Measurements from ENCODE around the gene SEPTIN8. TPM values are rescaled to one million over a fixed set of nuclear protein-coding genes. Genes with fewer than 3 reads are reported as not detected.

Gene SEPTIN8
- total and polyA plus RNA-seq, 2 of the 8 experiments (the other 6 are each of a cell fraction or from before 2014, with no cell fraction given), result 21.2 to 33.0 TPM

DNA sequence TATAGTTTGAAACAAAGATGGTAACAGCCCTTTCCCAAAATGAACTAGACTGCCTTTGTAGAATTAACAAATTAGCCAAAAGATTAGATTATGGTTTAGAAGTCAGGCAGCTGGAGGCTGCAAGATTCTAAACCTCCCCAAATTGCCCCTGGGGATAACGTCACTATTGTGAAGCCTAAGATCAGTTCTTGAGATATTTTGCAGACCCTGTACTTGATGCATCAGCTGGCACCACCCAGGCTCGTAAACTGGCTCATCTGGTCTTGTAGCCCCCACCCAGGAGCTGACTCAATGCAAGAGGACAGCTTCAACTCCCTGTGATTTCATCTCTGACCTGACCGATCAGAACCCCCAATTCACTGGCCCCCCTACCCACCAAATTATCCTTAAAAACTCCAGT, 31.8 kb upstream of the SEPTIN8 start:
- H3K79me1 ChIP-seq (ENCODE audit: low read depth, low read length), result no peaks in the 10 kb centered on the region
- DNase-seq (ENCODE audit: low read depth in 1 of 2, low spot score in 2 of 2) (no peak), FAIRE-seq (no peak)
- no peak for TF ChIP-seq CHD1 (IDR thresholded peaks at IDR 0.05; ENCODE audit: low read depth, low read length)
- TF ChIP-seq GTF2F1 (IDR thresholded peaks at IDR 0.05; ENCODE audit: borderline replicate concordance, low read depth, low read length), result no peak
- TF ChIP-seq ASH2L (IDR thresholded peaks at IDR 0.05; ENCODE audit: low read length), result no peak
- TF ChIP-seq NANOG (IDR thresholded peaks at IDR 0.05; ENCODE audit: insufficient read depth, low read depth, low read length, poor library complexity, severe bottlenecking), result no peak
- TF ChIP-seq ATF3 (IDR thresholded peaks at IDR 0.05; ENCODE audit: insufficient read depth, low read depth, low read length), result no peak
- TF ChIP-seq RAD21 (IDR thresholded peaks at IDR 0.05 in 1 of 2, conservative IDR thresholded peaks at IDR 0.05 in 1 of 2; ENCODE audit: low read depth in 2 of 2, low read length in 2 of 2), result no peak
- TF ChIP-seq SUZ12 (IDR thresholded peaks at IDR 0.05; ENCODE audit: low read length), result no peak
- TF ChIP-seq RNF2 (IDR thresholded peaks at IDR 0.05; ENCODE audit: borderline replicate concordance, low read depth, low read length, missing control alignments, poor library complexity, severe bottlenecking), result no peak
- H4K20me1 ChIP-seq (replicated peaks in 1 of 2; ENCODE audit: control insufficient read depth in 1 of 2, insufficient read depth in 2 of 2, low read length in 2 of 2), result no peaks in the 10 kb centered on the region
- peaks cover 0 to 6% (median 2%) of the 10 kb centered on the region in 4 experiments; a peak in 5 of 7 replicates for H3K4me1 ChIP-seq (replicated peaks in 1 of 4; ENCODE audit: control insufficient read depth in 3 of 4, insufficient read depth in 4 of 4, low read length in 3 of 4)
- no peak overlapping the region for H2BK12ac ChIP-seq (ENCODE audit: low read depth, low read length)
- no peak overlapping the region for H3K27ac ChIP-seq (ENCODE audit: low read depth, low read length)
- H3K36me3 ChIP-seq (ENCODE audit: control insufficient read depth in 2 of 4, insufficient read depth in 4 of 4, low read length in 3 of 4), result no peaks in the 10 kb centered on the region
- no peak overlapping the region for H4K91ac ChIP-seq (replicated peaks; ENCODE audit: insufficient read length, low read length)
- no peaks in the 10 kb centered on the region for H3K79me2 ChIP-seq (ENCODE audit: control insufficient read depth in 1 of 2, insufficient read depth in 2 of 2, low read length in 2 of 2)
- H2BK20ac ChIP-seq (ENCODE audit: low read length), result no peak overlapping the region
- H3K9me3 ChIP-seq (ENCODE audit: insufficient read depth in 2 of 2, low read depth in 1 of 2, low read length in 1 of 2), result no peaks in the 10 kb centered on the region
- ChIA-PET CTCF (ENCODE audit: partially characterized antibody) (interaction anchor here (0.7 to 6.9 kb wide), 10 partner anchors 11 to 129 kb away, joined by 3 to 82 read pairs (median 6); no protein-coding TSS in a partner anchor), POLR2A (ENCODE audit: partially characterized antibody) (interaction anchor here (1.3 to 2.7 kb wide), 2 partner anchors 14 to 18 kb away, joined by 4 to 9 read pairs; no protein-coding TSS in a partner anchor)
- no peak overlapping the region for H2BK5ac ChIP-seq (ENCODE audit: low read depth, low read length)
- no peak overlapping the region for H2AK5ac ChIP-seq (ENCODE audit: low read depth, low read length)
- H3K4ac ChIP-seq (replicated peaks; ENCODE audit: insufficient read length, low read depth, low read length), result no peak overlapping the region
- no peak overlapping the region for H3K14ac ChIP-seq (ENCODE audit: insufficient read length)
- 53% methylated on average over 3 of the region's 3 CpGs; no CpG with 5 or more reads in 1 of the 2 experiments for WGBS, 2 experiments (ENCODE audit: extremely low coverage in 1 of 2, insufficient coverage in 1 of 2, insufficient read length in 1 of 2, insufficient replicate concordance in 2 of 2, low coverage in 1 of 2, low lambda C conversion rate in 2 of 2, missing lambda C conversion rate in 1 of 2)
- H2BK15ac ChIP-seq (ENCODE audit: low read length), result no peak overlapping the region
- H3K23ac ChIP-seq (ENCODE audit: insufficient read length), result no peak overlapping the region
- H3K56ac ChIP-seq (replicated peaks; ENCODE audit: insufficient read length, low read depth, low read length), result no peak overlapping the region
- no peak overlapping the region for H3K9ac ChIP-seq (replicated peaks in 1 of 4; ENCODE audit: extremely low read depth in 1 of 4, low read depth in 3 of 4, low read length in 3 of 4)
- H4K8ac ChIP-seq (ENCODE audit: extremely low read depth, insufficient read depth, low read length), result no peak overlapping the region
- H3K4me2 ChIP-seq (ENCODE audit: insufficient read depth in 1 of 2, low read depth in 2 of 2, low read length in 2 of 2), result no peak overlapping the region
- H3K4me3 ChIP-seq (ENCODE audit: extremely low read depth in 1 of 4, insufficient read depth in 2 of 4, low read depth in 3 of 4, low read length in 4 of 4), result no peak overlapping the region
- H2BK120ac ChIP-seq (replicated peaks; ENCODE audit: low read depth, low read length), result no peak overlapping the region
- no peaks in the 10 kb centered on the region; the same call in 1 of the 2 replicates for H3K23me2 ChIP-seq (ENCODE audit: low read depth, low read length)
- no peak overlapping the region for H3K18ac ChIP-seq (ENCODE audit: extremely low read depth, low read length)
- H3K27me3 ChIP-seq (replicated peaks in 1 of 4; ENCODE audit: control insufficient read depth in 3 of 4, extremely low read depth in 1 of 4, insufficient read depth in 3 of 4, low read length in 3 of 4), result peaks cover 18 to 29% (median 26%) of the 10 kb centered on the region in 4 experiments
- no peak overlapping the region for H2AFZ ChIP-seq (ENCODE audit: low read length)
- no peak overlapping the region for H4K5ac ChIP-seq (ENCODE audit: insufficient read length, low read depth, low read length)

Measured in H1 (cell line).